ENCODE data around the gene ARL3.

DNA sequence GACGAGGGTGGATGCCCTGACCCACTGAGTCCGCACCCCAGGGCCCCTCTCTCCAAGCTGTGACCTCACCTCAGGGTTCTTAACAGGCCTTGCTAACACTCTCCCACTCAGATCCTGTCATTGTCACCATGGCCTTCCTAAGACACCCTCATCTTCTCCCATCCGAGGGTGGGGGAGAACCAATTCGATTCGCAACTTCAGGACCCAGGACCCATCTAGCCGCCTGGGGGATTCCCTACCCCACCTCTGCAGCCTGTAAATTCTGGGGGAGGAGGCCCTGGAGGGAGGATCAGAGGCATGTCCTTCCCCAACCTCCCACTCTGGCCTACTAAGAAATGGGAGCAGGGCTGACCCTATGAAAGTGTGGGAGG, 52.6 kb downstream of the ARL3 start:
- TF ChIP-seq, protein P1, sequence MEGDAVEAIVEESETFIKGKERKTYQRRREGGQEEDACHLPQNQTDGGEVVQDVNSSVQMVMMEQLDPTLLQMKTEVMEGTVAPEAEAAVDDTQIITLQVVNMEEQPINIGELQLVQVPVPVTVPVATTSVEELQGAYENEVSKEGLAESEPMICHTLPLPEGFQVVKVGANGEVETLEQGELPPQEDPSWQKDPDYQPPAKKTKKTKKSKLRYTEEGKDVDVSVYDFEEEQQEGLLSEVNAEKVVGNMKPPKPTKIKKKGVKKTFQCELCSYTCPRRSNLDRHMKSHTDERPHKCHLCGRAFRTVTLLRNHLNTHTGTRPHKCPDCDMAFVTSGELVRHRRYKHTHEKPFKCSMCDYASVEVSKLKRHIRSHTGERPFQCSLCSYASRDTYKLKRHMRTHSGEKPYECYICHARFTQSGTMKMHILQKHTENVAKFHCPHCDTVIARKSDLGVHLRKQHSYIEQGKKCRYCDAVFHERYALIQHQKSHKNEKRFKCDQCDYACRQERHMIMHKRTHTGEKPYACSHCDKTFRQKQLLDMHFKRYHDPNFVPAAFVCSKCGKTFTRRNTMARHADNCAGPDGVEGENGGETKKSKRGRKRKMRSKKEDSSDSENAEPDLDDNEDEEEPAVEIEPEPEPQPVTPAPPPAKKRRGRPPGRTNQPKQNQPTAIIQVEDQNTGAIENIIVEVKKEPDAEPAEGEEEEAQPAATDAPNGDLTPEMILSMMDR (IDR thresholded peaks at IDR 0.05; ENCODE audit: insufficient read depth, low read length, poor library complexity, severe bottlenecking) = no peak
- no peak for TF ChIP-seq EZH2phosphoT487 (conservative IDR thresholded peaks at IDR 0.05; ENCODE audit: low read length)

All from SU-DHL-6 (cell line).